Adrenal gland (tissue), 5 donors: Measurements from ENCODE around the gene TFPI.

ENCODE experiments used
- POLR2A ChIP-seq, 2 donors: fragments of 450-650 bp; IDR thresholded peaks; one replicate each; pipeline ENCODE4 v1.6.1; 2017; ENCODE audit warnings: antibody characterized with exemption in 2 of 2, mild to moderate bottlenecking in 2 of 2, moderate library complexity in 1 of 2
- TF ChIP-seq, protein P1 (sequence below), 6 experiments: fragments of 450-650 bp in 4 of 6; fragments of 200-600 bp in 2 of 6; sonication (generic) in 1 of 6; IDR thresholded peaks; 1 replicate in 5 of 6; 2 replicates in 1 of 6; pipeline versions ENCODE4 v1.5.1 to v1.8.0; 2016 to 2021; ENCODE audit warnings: antibody characterized with exemption in 6 of 6, mild to moderate bottlenecking in 2 of 6, moderate library complexity in 1 of 6
- donor health status: DM: no; HTN: no; CAD: no.

DNA sequence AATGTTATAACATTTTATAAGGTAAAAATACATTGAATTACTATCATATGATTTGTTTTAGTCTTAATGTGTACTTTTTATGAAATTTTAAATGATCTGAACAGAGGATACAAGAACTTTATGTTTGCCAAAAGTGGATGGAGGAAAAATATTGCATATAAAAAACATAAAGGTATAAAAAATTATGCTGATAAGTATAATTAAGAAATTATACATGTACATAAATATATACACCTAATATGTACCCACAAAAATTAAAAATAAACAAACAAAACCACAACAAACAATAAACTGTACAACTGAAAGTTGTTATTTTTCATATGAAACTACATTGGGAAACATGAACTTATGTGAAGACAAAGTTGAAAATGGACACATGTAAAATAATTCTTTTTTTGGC is 68.0 kb downstream of the TFPI start:
- TF ChIP-seq, protein P1, sequence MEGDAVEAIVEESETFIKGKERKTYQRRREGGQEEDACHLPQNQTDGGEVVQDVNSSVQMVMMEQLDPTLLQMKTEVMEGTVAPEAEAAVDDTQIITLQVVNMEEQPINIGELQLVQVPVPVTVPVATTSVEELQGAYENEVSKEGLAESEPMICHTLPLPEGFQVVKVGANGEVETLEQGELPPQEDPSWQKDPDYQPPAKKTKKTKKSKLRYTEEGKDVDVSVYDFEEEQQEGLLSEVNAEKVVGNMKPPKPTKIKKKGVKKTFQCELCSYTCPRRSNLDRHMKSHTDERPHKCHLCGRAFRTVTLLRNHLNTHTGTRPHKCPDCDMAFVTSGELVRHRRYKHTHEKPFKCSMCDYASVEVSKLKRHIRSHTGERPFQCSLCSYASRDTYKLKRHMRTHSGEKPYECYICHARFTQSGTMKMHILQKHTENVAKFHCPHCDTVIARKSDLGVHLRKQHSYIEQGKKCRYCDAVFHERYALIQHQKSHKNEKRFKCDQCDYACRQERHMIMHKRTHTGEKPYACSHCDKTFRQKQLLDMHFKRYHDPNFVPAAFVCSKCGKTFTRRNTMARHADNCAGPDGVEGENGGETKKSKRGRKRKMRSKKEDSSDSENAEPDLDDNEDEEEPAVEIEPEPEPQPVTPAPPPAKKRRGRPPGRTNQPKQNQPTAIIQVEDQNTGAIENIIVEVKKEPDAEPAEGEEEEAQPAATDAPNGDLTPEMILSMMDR (IDR thresholded peaks at IDR 0.05) = no peak
- no peak for TF ChIP-seq POLR2A (IDR thresholded peaks at IDR 0.05)
